GM18505 (cell line): Measurements from ENCODE around the gene POU6F2.

Experiments
- ATAC-seq: cut with Tn5 transposase; IDR thresholded peaks from one replicate; pipeline ENCODE4 v1.9.1; 2021; ENCODE audit not compliant: unreplicated experiment
- POLR2A ChIP-seq: IDR thresholded peaks from 4 replicates; pipeline ENCODE4 v1.6.1; 2011; ENCODE audit warnings: borderline replicate concordance; ENCODE audit not compliant: insufficient read depth, insufficient read length; ENCODE audit errors: extremely low read depth

POU6F2 gene

DNA sequence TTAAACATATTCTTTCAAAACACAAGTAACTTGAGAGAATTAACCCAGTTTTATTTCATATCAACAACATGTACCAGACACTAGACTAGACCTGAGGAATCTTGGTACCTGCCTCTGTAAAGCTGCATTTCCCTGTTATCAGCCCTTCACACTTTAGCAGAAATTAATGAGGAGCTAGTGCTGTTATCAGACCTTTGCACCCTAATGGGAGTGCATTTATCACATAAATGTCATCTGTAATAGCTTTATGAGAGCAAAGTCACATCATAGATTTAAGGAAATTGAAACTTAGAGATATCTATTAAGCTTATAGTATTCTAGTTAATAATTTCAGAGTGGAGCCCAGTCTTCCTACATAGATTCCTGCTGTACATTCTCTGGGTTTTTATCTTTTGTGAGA, 318.1 kb downstream of the POU6F2 start:
- ATAC-seq: no peak
- TF ChIP-seq POLR2A: no peak

DNA sequence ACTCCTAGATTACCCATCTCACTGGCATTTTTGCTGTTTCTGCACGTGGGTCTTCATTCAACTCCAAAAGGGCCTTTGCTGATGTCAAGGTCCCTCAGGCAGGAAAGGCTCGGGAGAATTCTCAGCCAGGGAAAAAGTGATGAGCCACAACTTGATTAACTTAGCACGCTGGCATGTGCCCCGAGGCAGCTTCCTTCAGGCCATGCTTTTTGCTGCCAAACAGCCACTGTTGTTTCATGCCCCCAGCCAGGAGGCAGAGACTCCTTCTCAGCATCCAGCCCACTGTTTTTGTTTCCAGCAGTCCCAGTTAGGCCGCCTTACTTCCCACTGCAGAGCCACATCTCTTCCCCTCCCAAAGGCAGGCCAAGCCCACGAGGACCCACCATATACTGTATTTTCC, 322.0 kb downstream of the POU6F2 start:
- no peak for ATAC-seq
- no peak for TF ChIP-seq POLR2A

DNA sequence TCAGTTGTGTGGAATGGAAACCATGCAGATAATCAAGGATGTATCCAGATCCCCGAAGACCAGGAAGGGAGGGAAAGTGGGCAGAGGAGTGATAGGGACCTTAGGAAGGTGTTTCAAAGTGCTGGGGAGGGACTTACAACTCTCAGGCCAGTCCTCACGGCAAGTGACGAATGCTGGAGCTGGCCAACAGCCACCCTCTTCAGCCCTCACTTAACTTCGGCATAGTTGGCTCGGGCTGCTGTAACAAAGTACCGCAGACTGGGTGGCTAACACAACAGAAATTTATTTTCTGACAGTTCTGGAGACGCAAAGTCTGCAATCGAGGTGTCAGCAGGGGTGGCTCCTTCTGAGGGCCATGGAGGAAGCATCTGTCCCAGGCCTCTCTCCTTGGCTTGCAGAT, 322.6 kb downstream of the POU6F2 start:
- ATAC-seq: no peak

DNA sequence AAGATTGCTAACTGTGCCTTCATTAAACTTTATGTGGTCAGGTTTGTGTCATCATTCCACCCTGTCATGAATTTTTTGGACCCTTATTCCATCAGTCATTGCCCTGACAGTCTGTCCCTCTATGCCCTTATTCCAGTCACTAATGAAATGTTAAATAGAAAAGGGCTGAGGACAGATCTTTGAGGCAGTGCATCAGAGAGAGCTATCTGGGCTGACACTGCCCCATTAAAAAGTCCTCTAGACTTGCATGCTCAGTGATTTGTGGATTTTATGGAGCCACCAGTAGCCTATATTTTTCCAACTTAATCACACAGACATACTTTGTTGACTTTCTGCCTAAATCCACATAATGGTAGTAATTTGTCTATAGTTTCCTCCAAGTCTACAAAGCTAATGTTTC, 323.8 kb downstream of the POU6F2 start:
- ATAC-seq: no peak
- no peak for TF ChIP-seq POLR2A

More for the DNA sequence above, 322.6 kb downstream of the POU6F2 start:
- TF ChIP-seq POLR2A: no peak

DNA sequence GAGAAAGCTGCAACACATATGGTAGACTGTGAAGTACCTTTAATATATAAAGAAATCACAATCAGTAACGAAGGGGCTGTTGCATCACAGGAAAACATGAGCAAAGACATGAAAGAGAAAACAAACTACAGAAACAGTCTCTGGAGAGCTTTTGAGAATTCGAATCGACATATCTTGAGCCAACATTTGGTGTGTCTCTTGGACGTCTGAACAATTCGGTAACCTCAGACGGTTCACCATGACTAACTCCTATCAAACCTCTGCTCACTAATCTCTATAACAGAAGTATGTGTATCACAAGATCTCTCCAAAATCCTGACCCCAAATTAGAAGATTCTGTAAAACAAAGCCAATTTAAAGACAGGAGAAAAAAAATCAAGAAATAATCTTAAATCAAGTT, 326.5 kb downstream of the POU6F2 start:
- TF ChIP-seq POLR2A: no peak
- ATAC-seq: no peak

DNA sequence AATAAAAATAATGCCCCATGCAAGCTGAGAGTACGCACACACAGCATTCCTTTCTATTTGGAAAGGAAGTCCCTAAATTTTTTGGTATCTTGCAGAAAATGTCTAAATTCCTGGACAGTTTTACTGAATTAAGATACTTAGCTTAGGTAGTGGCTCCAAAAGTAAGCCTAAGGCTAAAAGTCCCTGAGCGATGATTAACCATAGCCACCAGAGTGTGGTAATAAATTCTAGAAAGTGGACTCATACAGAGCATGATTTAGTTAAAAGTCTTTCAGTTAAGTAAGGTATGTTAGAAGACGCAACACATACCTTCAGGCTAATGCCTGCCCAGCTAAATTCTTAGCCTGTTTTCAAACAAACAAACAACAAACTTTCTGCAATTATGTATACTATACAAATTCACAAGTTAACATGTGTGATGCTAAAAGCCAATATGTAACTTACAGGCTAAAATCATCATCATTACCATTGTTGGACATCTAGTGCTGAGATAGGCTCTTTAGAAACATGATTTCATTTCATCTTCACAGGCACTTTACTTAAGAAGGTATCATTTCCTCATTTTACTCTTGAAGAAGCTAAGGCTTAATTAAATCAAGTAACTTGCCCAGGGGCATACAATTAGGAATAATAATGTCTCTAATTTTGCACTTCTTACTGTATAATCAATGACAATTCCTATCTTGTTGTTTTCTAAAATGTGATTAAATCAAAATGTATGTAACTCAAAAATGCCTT, 327.1 kb downstream of the POU6F2 start:
- no peak for ATAC-seq
- TF ChIP-seq POLR2A: no peak

DNA sequence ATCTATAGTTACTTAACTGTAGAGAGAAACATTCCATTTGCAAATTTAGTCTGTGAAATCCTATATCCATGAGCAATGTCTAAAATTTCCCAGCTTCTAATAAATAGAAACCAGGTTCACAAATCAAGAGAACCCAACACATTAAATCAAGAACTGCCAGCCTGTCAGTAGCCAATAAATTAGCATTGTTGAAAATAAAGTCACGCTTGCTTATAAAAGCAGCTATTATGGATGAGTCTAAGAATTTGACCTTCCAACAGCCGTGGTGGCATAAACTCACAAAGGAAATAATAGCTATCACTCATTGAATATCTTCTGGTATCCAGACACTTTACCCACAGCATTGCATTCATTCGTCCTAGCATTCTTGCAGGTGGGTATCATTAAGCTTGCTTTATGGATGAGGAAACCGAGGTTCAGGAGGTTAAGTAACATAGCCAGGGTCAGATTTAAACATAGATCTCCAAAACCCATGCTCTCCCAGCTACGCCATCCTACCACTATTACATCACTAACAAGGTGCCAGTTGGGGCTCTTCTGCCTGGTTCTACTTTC, 328.4 kb downstream of the POU6F2 start:
- no peak for TF ChIP-seq POLR2A
- no peak for ATAC-seq

DNA sequence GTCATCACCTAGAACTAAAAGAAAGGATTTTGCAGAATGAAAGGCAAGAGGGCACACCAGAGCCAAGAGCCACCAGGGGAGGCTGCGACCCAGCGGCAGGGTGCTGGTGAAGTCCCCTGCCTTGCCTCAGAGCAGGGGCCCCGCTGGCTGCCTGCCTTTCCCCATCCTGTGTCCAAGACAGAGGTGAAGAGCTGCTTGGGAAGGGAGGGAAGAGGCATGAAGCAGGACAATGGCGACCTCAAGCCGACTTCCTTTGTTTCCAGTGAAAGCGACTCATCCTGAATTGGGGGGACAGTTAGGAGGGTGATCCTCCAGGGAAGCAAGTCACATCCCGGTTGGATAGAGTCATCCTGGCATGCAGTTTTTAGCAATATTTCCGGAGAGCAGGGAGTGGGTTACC, 333.0 kb downstream of the POU6F2 start:
- no peak for TF ChIP-seq POLR2A

DNA sequence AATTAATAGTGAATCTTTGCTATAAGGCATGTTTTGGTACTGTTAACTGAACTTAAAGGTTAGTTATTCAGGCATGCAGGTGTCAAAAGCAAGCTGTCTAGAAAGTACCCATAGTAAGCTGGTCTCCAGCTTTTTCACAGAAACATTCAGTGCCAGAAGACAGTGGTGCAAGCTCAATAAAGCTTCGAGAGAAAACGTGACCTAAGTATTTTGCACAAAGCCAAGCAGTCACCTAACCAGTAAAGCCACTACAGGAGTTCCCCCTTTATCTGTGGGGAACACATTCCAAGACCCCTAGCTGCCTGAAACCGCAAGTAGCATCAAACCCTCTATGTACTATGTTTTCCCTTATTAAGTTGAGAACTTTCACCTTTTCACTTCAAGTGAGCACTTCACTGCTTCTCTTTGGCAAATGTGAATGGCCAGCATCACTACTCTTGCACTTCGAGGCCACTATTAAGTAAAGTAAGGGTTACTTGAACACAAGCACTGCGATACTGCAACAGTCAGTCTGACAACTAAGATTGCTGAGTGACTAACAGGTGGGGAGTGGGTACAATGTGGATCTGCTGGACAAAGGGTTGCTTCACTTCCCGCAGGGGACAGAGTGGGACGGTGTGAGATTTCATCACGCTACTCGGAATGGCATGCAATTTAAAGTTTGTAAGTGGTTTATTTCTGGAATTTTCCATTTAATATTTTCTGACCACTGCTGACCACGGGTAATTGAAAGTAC, 334.7 kb downstream of the POU6F2 start:
- no peak for TF ChIP-seq POLR2A
- no peak for ATAC-seq

More for the DNA sequence above, 333.0 kb downstream of the POU6F2 start:
- ATAC-seq: no peak

DNA sequence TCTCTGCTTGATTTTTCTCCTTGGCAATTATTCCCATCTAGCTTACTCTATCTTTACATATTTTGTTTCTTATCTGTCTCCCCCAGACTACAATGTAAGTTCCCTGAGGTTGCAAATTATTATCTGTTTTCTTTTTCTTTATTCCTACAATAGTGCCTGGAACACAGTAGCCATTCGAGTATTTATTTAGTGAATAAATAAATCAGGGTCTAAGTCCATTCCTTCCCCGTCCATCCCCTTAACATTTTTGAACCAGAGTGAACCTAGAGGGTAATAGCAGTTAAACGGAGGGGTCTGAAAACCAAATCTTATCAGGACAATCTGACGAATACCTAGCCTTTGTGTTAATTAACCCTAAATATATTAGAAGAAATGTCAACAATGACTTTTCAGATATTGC, 335.7 kb downstream of the POU6F2 start:
- no peak for TF ChIP-seq POLR2A

DNA sequence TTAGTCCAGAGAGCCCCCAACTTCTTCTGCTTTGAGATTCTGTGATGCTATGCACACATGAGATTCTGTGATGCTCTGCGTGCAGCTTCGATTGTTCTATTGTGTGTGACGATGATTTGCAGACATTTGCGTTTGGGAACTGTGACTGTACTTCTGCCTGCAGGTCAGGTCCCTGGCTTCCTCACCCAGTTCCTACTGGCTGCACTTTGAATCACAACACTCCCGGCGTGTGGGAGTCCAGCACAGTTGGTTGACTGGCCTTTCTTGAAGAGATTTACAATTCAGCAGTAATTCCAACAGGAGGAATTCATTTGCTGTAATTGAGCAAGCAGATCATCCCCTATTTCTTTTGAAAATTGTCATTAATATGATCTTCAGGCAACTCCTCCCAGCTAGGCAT, 336.3 kb downstream of the POU6F2 start:
- TF ChIP-seq POLR2A: no peak
- no peak for ATAC-seq

More for the DNA sequence above, 335.7 kb downstream of the POU6F2 start:
- no peak for ATAC-seq

DNA sequence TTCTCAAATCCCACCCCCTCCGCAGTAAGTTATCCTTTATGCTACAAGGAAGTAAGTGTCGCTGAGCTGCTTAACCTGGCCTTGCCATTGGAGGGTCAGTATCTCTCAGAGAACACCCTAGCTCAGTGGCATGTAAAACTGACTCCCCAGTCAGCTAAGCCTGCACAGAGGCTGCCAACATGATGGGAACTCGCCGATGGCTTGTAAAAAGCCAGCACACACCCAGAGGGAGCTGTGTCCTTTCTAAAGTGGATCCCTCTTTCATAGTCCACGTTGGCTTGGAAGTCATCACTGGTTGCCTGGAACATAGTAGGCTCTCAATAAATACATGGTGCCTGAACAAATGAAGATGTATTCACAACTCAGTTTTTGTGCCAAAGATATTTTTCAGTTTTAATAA, 339.4 kb downstream of the POU6F2 start:
- no peak for ATAC-seq
- TF ChIP-seq POLR2A: no peak

DNA sequence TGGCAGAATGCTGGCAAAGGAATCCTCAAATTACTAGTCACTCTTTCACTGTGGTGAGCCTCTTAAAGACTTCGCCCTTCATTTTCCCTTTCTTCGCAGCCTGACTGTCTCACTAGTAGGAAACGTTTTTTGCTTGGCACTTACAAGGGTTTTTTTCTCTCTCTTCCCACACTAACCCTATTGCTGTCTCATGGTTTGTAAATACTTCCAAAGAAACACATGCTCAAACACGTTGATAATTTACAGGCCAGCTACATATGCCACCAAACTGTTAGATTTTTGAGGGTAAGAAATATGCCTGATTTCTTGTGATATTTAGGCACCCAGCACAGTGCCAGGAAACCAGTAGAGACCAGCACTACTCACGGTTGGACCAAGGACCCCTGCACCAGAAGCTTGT, 340.2 kb downstream of the POU6F2 start:
- TF ChIP-seq POLR2A: no peak
- no peak for ATAC-seq

DNA sequence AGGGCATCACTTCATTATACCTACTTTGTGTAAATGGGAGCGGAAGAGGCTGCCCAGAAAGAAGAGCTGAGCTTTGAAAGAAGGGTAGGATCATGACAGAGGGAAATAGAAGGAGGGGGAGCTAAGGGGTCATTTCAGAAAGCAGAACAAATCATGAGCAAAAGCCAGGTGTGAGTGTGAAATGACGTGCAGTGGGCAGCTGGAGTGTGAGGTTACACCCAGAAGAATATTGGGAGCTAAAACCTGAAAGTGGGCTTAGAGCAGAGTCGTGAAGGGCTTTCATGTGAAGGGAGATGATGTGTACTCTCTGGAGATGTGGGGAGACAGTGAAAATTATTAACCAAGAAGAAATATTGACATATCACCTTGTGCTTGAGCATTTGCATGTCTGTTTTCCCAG, 343.5 kb downstream of the POU6F2 start:
- ATAC-seq: no peak
- no peak for TF ChIP-seq POLR2A
